H9 (cell line): ENCODE results near the gene LRMDA. TPM values are rescaled to one million over a fixed set of nuclear protein-coding genes. Genes with fewer than 3 reads are reported as not detected.

Experiments
- DNase-seq: peaks from one replicate; pipeline ENCODE4 v3.0.0-alpha.2; 2017
- H2AFZ ChIP-seq: one replicate; pipeline ENCODE4 v1.6.1; 2013; ENCODE audit warnings: mild to moderate bottlenecking, low read length, control low read depth, moderate library complexity
- H2AK5ac ChIP-seq: 2 replicates; pipeline ENCODE4 v1.6.1; 2013; ENCODE audit warnings: low read length, control low read depth, mixed read lengths; ENCODE audit not compliant: insufficient read length
- H2BK120ac ChIP-seq: one replicate; pipeline ENCODE4 v1.6.1; 2013; ENCODE audit warnings: low read depth, mild to moderate bottlenecking, low read length, control low read depth, inconsistent platforms; ENCODE audit not compliant: poor library complexity, severe bottlenecking
- H2BK12ac ChIP-seq: 2 replicates; pipeline ENCODE4 v1.6.1; 2013; ENCODE audit warnings: low read length, control low read depth, mixed read lengths, low read depth; ENCODE audit not compliant: insufficient read length
- H2BK15ac ChIP-seq: 2 replicates; pipeline ENCODE4 v1.6.1; 2013; ENCODE audit warnings: low read depth, low read length, control low read depth
- H2BK20ac ChIP-seq: one replicate; pipeline ENCODE4 v1.6.1; 2013; ENCODE audit warnings: low read depth, mild to moderate bottlenecking, low read length, control low read depth, inconsistent platforms; ENCODE audit not compliant: poor library complexity, severe bottlenecking
- H2BK5ac ChIP-seq: 2 replicates; pipeline ENCODE4 v1.6.1; 2013; ENCODE audit warnings: low read length, control low read depth, mixed read lengths; ENCODE audit not compliant: insufficient read length
- H3K14ac ChIP-seq: 2 replicates; pipeline ENCODE4 v1.6.1; 2013; ENCODE audit warnings: low read length, control low read depth; ENCODE audit not compliant: insufficient read depth
- H3K18ac ChIP-seq: 2 replicates; pipeline ENCODE4 v1.6.1; 2013; ENCODE audit warnings: low read depth, mild to moderate bottlenecking, mixed read lengths, low read length, control low read depth; ENCODE audit not compliant: insufficient read length
- H3K23ac ChIP-seq: 2 replicates; pipeline ENCODE4 v1.6.1; 2013; ENCODE audit warnings: low read length, control low read depth, mixed read lengths, low read depth; ENCODE audit not compliant: insufficient read length
- H3K23me2 ChIP-seq: 2 replicates; pipeline ENCODE4 v1.6.1; 2013; ENCODE audit warnings: low read depth, mild to moderate bottlenecking, mixed read lengths, low read length, control low read depth; ENCODE audit not compliant: insufficient read length, poor library complexity, severe bottlenecking
- H3K27ac ChIP-seq: 2 replicates; pipeline ENCODE4 v1.5.1; 2013; ENCODE audit warnings: low read length, control low read depth, mixed read lengths, low read depth; ENCODE audit not compliant: insufficient read length
- H3K27me3 ChIP-seq: 2 replicates; pipeline ENCODE4 v1.6.1; 2013; ENCODE audit warnings: low read length, control low read depth, inconsistent platforms; ENCODE audit not compliant: insufficient read depth
- H3K4ac ChIP-seq: 2 replicates; pipeline ENCODE4 v1.6.1; 2013; ENCODE audit warnings: low read depth, mild to moderate bottlenecking, control low read depth, inconsistent platforms, low read length, moderate library complexity
- H3K4me1 ChIP-seq: 2 replicates; pipeline ENCODE4 v1.6.1; 2013; ENCODE audit warnings: low read length, control low read depth, inconsistent platforms; ENCODE audit not compliant: insufficient read depth
- H3K4me2 ChIP-seq: 2 replicates; pipeline ENCODE4 v1.6.1; 2013; ENCODE audit warnings: low read length, control low read depth, mixed read lengths; ENCODE audit not compliant: insufficient read length, insufficient read depth
- H3K56ac ChIP-seq: 2 replicates; pipeline ENCODE4 v1.6.1; 2013; ENCODE audit warnings: low read depth, mild to moderate bottlenecking, mixed read lengths, low read length, control low read depth; ENCODE audit not compliant: insufficient read length
- H3K79me1 ChIP-seq: 2 replicates; pipeline ENCODE4 v1.6.1; 2013; ENCODE audit warnings: low read depth, mild to moderate bottlenecking, moderate library complexity, low read length, control low read depth, inconsistent platforms; ENCODE audit not compliant: insufficient read depth, poor library complexity, severe bottlenecking
- H3K79me2 ChIP-seq: 2 replicates; pipeline ENCODE4 v1.6.1; 2013; ENCODE audit warnings: low read length, control low read depth, inconsistent platforms; ENCODE audit not compliant: insufficient read depth
- H3K9ac ChIP-seq: 2 replicates; pipeline ENCODE4 v1.6.1; 2013; ENCODE audit warnings: low read length, control low read depth, mixed read lengths; ENCODE audit not compliant: insufficient read length; ENCODE audit errors: extremely low read depth
- H3K9me3 ChIP-seq: one replicate; pipeline ENCODE4 v1.6.1; 2013; ENCODE audit warnings: low read depth, low read length, inconsistent platforms; ENCODE audit not compliant: control insufficient read depth
- H3T11ph ChIP-seq: one replicate; pipeline ENCODE4 v1.6.1; 2013; ENCODE audit warnings: mild to moderate bottlenecking, low read length, control low read depth, inconsistent platforms
- H4K20me1 ChIP-seq: one replicate; pipeline ENCODE4 v1.6.1; 2013; ENCODE audit not compliant: control insufficient read depth, insufficient read length, insufficient read depth
- H4K5ac ChIP-seq: 2 replicates; pipeline ENCODE4 v1.6.1; 2013; ENCODE audit warnings: low read depth, mild to moderate bottlenecking, mixed read lengths, low read length, control low read depth; ENCODE audit not compliant: insufficient read length
- H4K8ac ChIP-seq: replicated peaks from 2 replicates; pipeline ENCODE4 v1.6.1; 2013; ENCODE audit warnings: low read length, control low read depth, mixed read lengths, low read depth; ENCODE audit not compliant: insufficient read length
- H4K91ac ChIP-seq: 2 replicates; pipeline ENCODE4 v1.6.1; 2013; ENCODE audit warnings: low read depth, mild to moderate bottlenecking, moderate library complexity, mixed read lengths, low read length, control low read depth; ENCODE audit not compliant: insufficient read length
- H3K27ac Mint-ChIP-seq, 3 experiments: 2 replicates in 2 of 3; 3 replicates in 1 of 3; pipeline ENCODE4 v1.8.0; 2020 to 2021; ENCODE audit warnings: mixed read lengths in 3 of 3, mild to moderate bottlenecking in 1 of 3, moderate library complexity in 1 of 3
- H3K27me3 Mint-ChIP-seq: 2 replicates; pipeline ENCODE4 v1.8.0; 2021; ENCODE audit warnings: low read depth, mild to moderate bottlenecking, moderate library complexity, mixed read lengths
- H3K36me3 Mint-ChIP-seq, 3 experiments: 2 replicates in 2 of 3; 3 replicates in 1 of 3; pipeline ENCODE4 v1.8.0; 2020 to 2021; ENCODE audit warnings: low read depth in 3 of 3, mixed read lengths in 3 of 3; ENCODE audit not compliant: insufficient read depth in 1 of 3
- H3K4me1 Mint-ChIP-seq, 2 experiments: 2 replicates each; pipeline ENCODE4 v1.8.0; 2020; ENCODE audit warnings: mixed read lengths in 2 of 2
- H3K4me3 Mint-ChIP-seq, 2 experiments: 2 replicates in 1 of 2; 3 replicates in 1 of 2; pipeline ENCODE4 v1.8.0; 2020 to 2021; ENCODE audit warnings: mild to moderate bottlenecking in 2 of 2, mixed read lengths in 2 of 2, moderate library complexity in 1 of 2
- H3K9me3 Mint-ChIP-seq, 2 experiments: 2 replicates in 1 of 2; 3 replicates in 1 of 2; pipeline ENCODE4 v1.8.0; 2020; ENCODE audit warnings: mild to moderate bottlenecking in 2 of 2, mixed read lengths in 2 of 2, moderate library complexity in 1 of 2
- WGBS: extraction: QIAGEN DNeasy Blood & Tissue Kit; methylation state at CpG from one replicate; pipeline ENCODE4 v1.1.7; 2013; ENCODE audit warnings: missing lambda C conversion rate, low lambda C conversion rate, mixed read lengths; ENCODE audit not compliant: insufficient read length; ENCODE audit errors: extremely low coverage; 5-methylcytosine and 5-hydroxymethylcytosine counted together
- total RNA-seq: library from RNA; stranded (reverse); gene quantifications from 2 replicates; pipeline ENCODE4 v1.2.1, GENCODE V29; 2021
- TF ChIP-seq, protein P1 (sequence below): fragments of 200-600 bp; sonication (generic); conservative IDR thresholded peaks from 3 replicates; pipeline ENCODE4 v1.8.0; 2021; ENCODE audit warnings: antibody characterized with exemption, mild to moderate bottlenecking

Gene LRMDA
- total RNA-seq, 1 experiment from 2014 or later = 1.8 TPM

DNA sequence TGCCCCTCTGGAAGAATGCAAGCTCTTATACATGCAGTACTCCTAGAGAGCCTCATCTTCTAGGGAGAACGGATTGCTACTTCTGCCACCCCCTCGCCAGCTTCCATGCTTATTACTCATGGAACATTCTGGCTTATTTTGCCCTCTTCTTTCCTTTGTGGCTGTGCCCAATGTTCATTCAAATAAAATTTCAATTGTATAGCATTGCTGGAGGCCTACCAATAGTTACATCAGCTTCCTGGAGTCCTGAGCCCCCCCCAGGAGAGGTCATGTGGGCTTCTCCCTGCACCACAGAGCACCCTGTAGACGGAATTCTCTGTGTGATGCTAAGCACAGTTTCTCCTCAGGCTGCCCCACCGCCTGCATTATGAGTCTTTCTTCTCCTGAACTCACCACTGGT is 1112.2 kb downstream of the LRMDA start:
- TF ChIP-seq, protein P1, sequence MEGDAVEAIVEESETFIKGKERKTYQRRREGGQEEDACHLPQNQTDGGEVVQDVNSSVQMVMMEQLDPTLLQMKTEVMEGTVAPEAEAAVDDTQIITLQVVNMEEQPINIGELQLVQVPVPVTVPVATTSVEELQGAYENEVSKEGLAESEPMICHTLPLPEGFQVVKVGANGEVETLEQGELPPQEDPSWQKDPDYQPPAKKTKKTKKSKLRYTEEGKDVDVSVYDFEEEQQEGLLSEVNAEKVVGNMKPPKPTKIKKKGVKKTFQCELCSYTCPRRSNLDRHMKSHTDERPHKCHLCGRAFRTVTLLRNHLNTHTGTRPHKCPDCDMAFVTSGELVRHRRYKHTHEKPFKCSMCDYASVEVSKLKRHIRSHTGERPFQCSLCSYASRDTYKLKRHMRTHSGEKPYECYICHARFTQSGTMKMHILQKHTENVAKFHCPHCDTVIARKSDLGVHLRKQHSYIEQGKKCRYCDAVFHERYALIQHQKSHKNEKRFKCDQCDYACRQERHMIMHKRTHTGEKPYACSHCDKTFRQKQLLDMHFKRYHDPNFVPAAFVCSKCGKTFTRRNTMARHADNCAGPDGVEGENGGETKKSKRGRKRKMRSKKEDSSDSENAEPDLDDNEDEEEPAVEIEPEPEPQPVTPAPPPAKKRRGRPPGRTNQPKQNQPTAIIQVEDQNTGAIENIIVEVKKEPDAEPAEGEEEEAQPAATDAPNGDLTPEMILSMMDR = no peak
- Mint-ChIP-seq H3K4me3 (no peak overlapping the region), H3K27ac (no peak overlapping the region), H3K9me3 (no peaks in the 10 kb centered on the region), H3K36me3 (no peaks in the 10 kb centered on the region; a peak in 1 of 7 replicates), H3K27me3 (peaks cover 3% of the 10 kb centered on the region; the same call in 1 of the 2 replicates), H3K4me1 (peaks cover 4 to 5% of the 10 kb centered on the region in 2 experiments; a peak in 3 of 4 replicates)
- Histone ChIP-seq H4K5ac (no peak overlapping the region), H3K56ac (no peak overlapping the region), H3K27ac (no peak overlapping the region), H2BK15ac (no peak overlapping the region), H3K27me3 (no peaks in the 10 kb centered on the region), H3K4me1 (no peaks in the 10 kb centered on the region), H3K23me2 (no peaks in the 10 kb centered on the region), H3K79me2 (no peaks in the 10 kb centered on the region), H3K9me3 (no peaks in the 10 kb centered on the region), H4K91ac (no peak overlapping the region), H2BK5ac (no peak overlapping the region), H3T11ph (no peak overlapping the region), H2AK5ac (no peak overlapping the region), H2BK12ac (no peak overlapping the region), H2BK120ac (no peak overlapping the region), H4K8ac (no peak overlapping the region), H2BK20ac (no peak overlapping the region), H3K9ac (no peak overlapping the region), H3K4ac (no peak overlapping the region), H3K4me2 (no peak overlapping the region), H3K14ac (no peak overlapping the region), H3K23ac (no peak overlapping the region), H2AFZ (no peak overlapping the region), H3K79me1 (no peaks in the 10 kb centered on the region), H4K20me1 (no peaks in the 10 kb centered on the region), H3K18ac (no peak overlapping the region)
- DNase-seq = no peak
- WGBS = no CpG with 5 or more reads among the region's 4 CpGs
